Measurements from ENCODE around the gene ABCA5. TPM values are rescaled to one million over a fixed set of nuclear protein-coding genes. Genes with fewer than 3 reads are reported as not detected.

The ABCA5 gene
- total and polyA plus RNA-seq, 2 of the 13 experiments (the other 11 are each of a cell fraction or from before 2014, with no cell fraction given), result 9.7 to 10.1 TPM

- no peak for TF ChIP-seq DBP (CRISPR knock-in tag; IDR thresholded peaks at IDR 0.05; ENCODE audit: not compliant biosample characterization)
- no peak for TF ChIP-seq ZNF143 (CRISPR knock-in tag; IDR thresholded peaks at IDR 0.05)
- no peak for TF ChIP-seq ZNF296 (CRISPR knock-in tag; conservative IDR thresholded peaks at IDR 0.05)
- no peak for TF ChIP-seq ZNF839 (CRISPR knock-in tag; IDR thresholded peaks at IDR 0.05; ENCODE audit: borderline replicate concordance)
- TF ChIP-seq POLR2AphosphoS2 (IDR thresholded peaks at IDR 0.05; ENCODE audit: low read depth, low read length), result no peak
- no peak for TF ChIP-seq KMT2B (CRISPR knock-in tag; IDR thresholded peaks at IDR 0.05)
- no peak for TF ChIP-seq IKZF4 (CRISPR knock-in tag; IDR thresholded peaks at IDR 0.05; ENCODE audit: borderline replicate concordance, low read depth, not compliant biosample characterization)
- no peak for TF ChIP-seq DMAP1 (CRISPR knock-in tag; IDR thresholded peaks at IDR 0.05)
- no peak for TF ChIP-seq RFXAP (CRISPR knock-in tag; IDR thresholded peaks at IDR 0.05; ENCODE audit: borderline replicate concordance)
- no peak for TF ChIP-seq HCFC1 (IDR thresholded peaks at IDR 0.05; ENCODE audit: low read depth, low read length)
- H3K9ac ChIP-seq (ENCODE audit: insufficient read depth, low read depth, low read length), result no peak overlapping the region
- POLR2A ChIA-PET, result no interaction called here
- CTCF ChIA-PET (ENCODE audit: low intra/inter-chr PET ratio, low total read pairs), result no interaction called here
- H3K36me3 ChIP-seq (replicated peaks in 1 of 2; ENCODE audit: control insufficient read depth in 1 of 2, insufficient read depth in 2 of 2, low read length in 2 of 2), result no peaks in the 10 kb centered on the region
- H3K27ac ChIP-seq (ENCODE audit: extremely low read length, insufficient read depth, low read length), result no peak overlapping the region
- no peak overlapping the region for H3K4me3 ChIP-seq (replicated peaks in 1 of 3; ENCODE audit: insufficient read depth in 1 of 3, low read depth in 2 of 3, low read length in 3 of 3)
- BruUV-seq (replicated peaks), result no TSS peak
- H3K4me1 ChIP-seq (ENCODE audit: insufficient read depth, low read length), result no peaks in the 10 kb centered on the region
- no peak overlapping the region for H3K4me2 ChIP-seq (ENCODE audit: low read depth, low read length)
- H4K20me1 ChIP-seq (ENCODE audit: insufficient read depth, low read length), result no peaks in the 10 kb centered on the region
- no peaks in the 10 kb centered on the region for H3K79me2 ChIP-seq (ENCODE audit: insufficient read depth, low read length)
- DNase-seq (ENCODE audit: low spot score) (no peak), ATAC-seq (no peak), FAIRE-seq (no peak)
- H3K27me3 ChIP-seq (ENCODE audit: control insufficient read depth in 1 of 2, insufficient read depth in 2 of 2, low read length in 2 of 2), result no peaks in the 10 kb centered on the region
- intact Hi-C loops (cut with micrococcal nuclease; ENCODE audit: unreplicated experiment) (loop anchor here (1.0 kb wide), 1 partner anchor 183 kb away; no protein-coding TSS in a partner anchor), in situ Hi-C loops (cut with HindIII; ENCODE audit: extremely low pct_ligation_motif_present, low pct_unique_long_range_greater_than_20kb) (loop anchor here (5.0 kb wide), 1 partner anchor 182 kb away; no protein-coding TSS in a partner anchor)
- no peaks in the 10 kb centered on the region for H3K9me3 ChIP-seq (ENCODE audit: low read length)
- H2AFZ ChIP-seq (ENCODE audit: low read length), result no peak overlapping the region
- WGBS (ENCODE audit: low lambda C conversion rate), result 17% methylated on average over 3 of the region's 3 CpGs
Measured at GRCh38 chr17:69339937-69340336, 13.0 kb upstream of the ABCA5 start.
